Measurements from ENCODE around the gene SH3PXD2A.

GRCh38 chr10:103711351-103711994 lies 143.9 kb downstream of the SH3PXD2A start:
- TF ChIP-seq CTCF (conservative IDR thresholded peaks at IDR 0.05; ENCODE audit: low read depth, low read length), result no peak; the same call in 1 of the 2 replicates
- no peak for TF ChIP-seq MAZ (IDR thresholded peaks at IDR 0.05; ENCODE audit: borderline replicate concordance, low read depth, low read length)
- no peak for TF ChIP-seq POLR2A (IDR thresholded peaks at IDR 0.05; ENCODE audit: low read depth, low read length)
- TF ChIP-seq USF2 (IDR thresholded peaks at IDR 0.05; ENCODE audit: low read depth, low read length), result no peak
- no peak for TF ChIP-seq RAD21 (IDR thresholded peaks at IDR 0.05; ENCODE audit: low read length)
- TF ChIP-seq RCOR1 (IDR thresholded peaks at IDR 0.05; ENCODE audit: insufficient replicate concordance, low read length), result no peak
- no peak for TF ChIP-seq RFX5 (IDR thresholded peaks at IDR 0.05; ENCODE audit: low read depth, low read length)
- TF ChIP-seq ELK1 (IDR thresholded peaks at IDR 0.05; ENCODE audit: borderline replicate concordance, low read depth, low read length), result no peak
